Mucosa of descending colon (tissue), 3 donors: ENCODE measurements around the gene EOGT. TPM values are rescaled to one million over a fixed set of nuclear protein-coding genes. Genes with fewer than 3 reads are reported as not detected.

Experiments used
- ATAC-seq: fragments of 200-7000 bp; cut with Tn5 transposase; one replicate; pipeline ENCODE4 v1.9.1; 2020; ENCODE audit warnings: mild to moderate bottlenecking, moderate library complexity
- DNase-seq, 3 donors: peaks; one replicate each; pipeline ENCODE4 v3.0.0-alpha.2; 2020
- H3K36me3 ChIP-seq: fragments of 200-600 bp; one replicate; pipeline ENCODE4 v1.8.0; 2021; ENCODE audit warnings: low read depth, mild to moderate bottlenecking
- H3K4me1 ChIP-seq: fragments of 200-600 bp; one replicate; pipeline ENCODE4 v1.8.0; 2021; ENCODE audit warnings: low read depth, mild to moderate bottlenecking
- H3K4me3 ChIP-seq: fragments of 200-600 bp; one replicate; pipeline ENCODE4 v1.8.0; 2021; ENCODE audit warnings: mild to moderate bottlenecking
- H3K9me3 ChIP-seq: fragments of 200-600 bp; one replicate; pipeline ENCODE4 v1.8.0; 2021; ENCODE audit warnings: mild to moderate bottlenecking
- intact Hi-C, 2 donors: fragments of 100-400 bp; cut with DNase I in 1 of 2; cut with micrococcal nuclease in 1 of 2; formaldehyde crosslinking; loops; one replicate each; pipeline versions ENCODE4 v1.11.0 to v1.11.1; 2022; cut with DNase I, micrococcal nuclease
- total RNA-seq, 3 donors: library from RNA; stranded (reverse); fragmentation: NEBNext Ultra II Directional in 2 of 3; extraction: Animal tissue kit (Norgen Biotek cat#: 25700) in 2 of 3; gene quantifications; one replicate each; pipeline versions ENCODE4 v1.2.1 to v1.2.4, GENCODE V29; 2021 to 2023
- TF ChIP-seq, protein P1 (sequence below): fragments of 200-600 bp; IDR thresholded peaks from one replicate; pipeline ENCODE4 v1.8.0; 2022; ENCODE audit warnings: antibody characterized with exemption, mild to moderate bottlenecking
- donor health status: DM: no; HTN: no; CAD: no; lungs with moderate emphysema.
- donor health status: DM: no; HTN: no; CAD: no.
- donor health status: DM: no; HTN: yes; CAD: no.

Gene EOGT
- total RNA-seq, 3 donors from 2014 or later, result 16.9 to 27.3 (median 17.4) TPM

- TF ChIP-seq, protein P1, sequence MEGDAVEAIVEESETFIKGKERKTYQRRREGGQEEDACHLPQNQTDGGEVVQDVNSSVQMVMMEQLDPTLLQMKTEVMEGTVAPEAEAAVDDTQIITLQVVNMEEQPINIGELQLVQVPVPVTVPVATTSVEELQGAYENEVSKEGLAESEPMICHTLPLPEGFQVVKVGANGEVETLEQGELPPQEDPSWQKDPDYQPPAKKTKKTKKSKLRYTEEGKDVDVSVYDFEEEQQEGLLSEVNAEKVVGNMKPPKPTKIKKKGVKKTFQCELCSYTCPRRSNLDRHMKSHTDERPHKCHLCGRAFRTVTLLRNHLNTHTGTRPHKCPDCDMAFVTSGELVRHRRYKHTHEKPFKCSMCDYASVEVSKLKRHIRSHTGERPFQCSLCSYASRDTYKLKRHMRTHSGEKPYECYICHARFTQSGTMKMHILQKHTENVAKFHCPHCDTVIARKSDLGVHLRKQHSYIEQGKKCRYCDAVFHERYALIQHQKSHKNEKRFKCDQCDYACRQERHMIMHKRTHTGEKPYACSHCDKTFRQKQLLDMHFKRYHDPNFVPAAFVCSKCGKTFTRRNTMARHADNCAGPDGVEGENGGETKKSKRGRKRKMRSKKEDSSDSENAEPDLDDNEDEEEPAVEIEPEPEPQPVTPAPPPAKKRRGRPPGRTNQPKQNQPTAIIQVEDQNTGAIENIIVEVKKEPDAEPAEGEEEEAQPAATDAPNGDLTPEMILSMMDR, result no peak
- ATAC-seq (no peak), DNase-seq (no peak)
- Histone ChIP-seq H3K9me3 (no peaks in the 10 kb centered on the region), H3K4me1 (no peaks in the 10 kb centered on the region), H3K4me3 (no peak overlapping the region), H3K36me3 (no peaks in the 10 kb centered on the region)
- intact Hi-C loops, result no loop called here
These were observed 26.8 kb downstream of the EOGT start for GRCh38 chr3:68986496-68987208.

DNA sequence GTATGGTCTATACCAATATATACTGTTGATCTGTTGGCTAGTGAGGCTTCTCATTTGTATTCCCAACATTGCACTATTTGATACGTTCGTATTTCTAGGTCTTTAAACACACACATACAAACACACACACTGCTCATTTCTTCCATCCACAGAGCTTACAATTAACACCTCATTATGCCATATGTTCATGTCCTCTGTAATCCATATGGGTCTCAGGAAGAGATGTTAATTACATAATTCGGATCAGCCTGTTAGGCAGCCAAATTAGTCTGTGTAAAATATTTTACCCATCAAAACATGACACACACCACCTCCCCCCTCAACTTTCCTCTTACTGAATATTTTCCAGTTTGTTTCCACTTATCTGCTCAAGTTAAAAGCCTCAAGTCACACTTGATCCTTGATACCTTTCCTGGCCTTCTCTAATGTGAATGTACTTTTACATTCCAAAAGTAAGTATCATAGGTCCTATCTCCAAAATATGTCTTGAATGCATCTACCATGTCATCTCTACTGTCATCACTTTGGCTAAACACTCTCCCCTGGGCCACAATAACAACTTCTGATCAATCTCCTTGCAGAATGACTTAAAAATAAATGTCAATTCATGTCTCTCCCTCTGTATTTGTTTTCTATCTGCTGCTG is 28.2 kb downstream of the EOGT start:
- H3K4me1 ChIP-seq, result no peaks in the 10 kb centered on the region
- intact Hi-C loops, result no loop called here
- no peaks in the 10 kb centered on the region for H3K36me3 ChIP-seq
- TF ChIP-seq, protein P1, result no peak
- ATAC-seq (no peak), DNase-seq (no peak)
- H3K9me3 ChIP-seq, result no peaks in the 10 kb centered on the region
- no peak overlapping the region for H3K4me3 ChIP-seq

DNA sequence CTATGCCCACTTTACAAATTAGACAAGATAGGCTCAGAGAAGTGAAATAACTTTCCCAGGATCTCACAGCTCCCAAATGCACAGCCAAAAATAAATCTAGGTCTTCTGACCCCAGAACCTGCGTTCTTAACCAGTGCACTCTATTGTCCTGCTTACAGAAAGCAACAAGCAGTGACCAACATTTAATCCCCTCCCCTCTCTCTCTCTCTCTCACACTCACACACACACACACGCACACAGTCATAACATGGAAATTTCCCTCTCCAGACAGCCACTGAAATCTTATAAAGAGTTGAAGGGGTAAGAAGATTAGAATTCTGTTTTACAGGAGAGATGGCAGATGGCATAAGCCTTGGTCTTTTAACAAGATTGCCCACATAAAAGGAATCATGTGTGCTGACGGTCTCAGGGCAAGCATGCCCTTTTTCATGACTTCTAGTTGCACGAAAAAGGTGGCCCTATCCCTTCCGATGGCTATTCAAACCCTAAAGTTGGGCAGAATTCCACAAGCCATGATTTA is 29.4 kb downstream of the EOGT start:
- no peaks in the 10 kb centered on the region for H3K4me1 ChIP-seq
- intact Hi-C loops, result no loop called here
- no peaks in the 10 kb centered on the region for H3K9me3 ChIP-seq
- TF ChIP-seq, protein P1, result no peak
- no peaks in the 10 kb centered on the region for H3K36me3 ChIP-seq
- H3K4me3 ChIP-seq, result no peak overlapping the region
- no peak for ATAC-seq
- no peak for DNase-seq

DNA sequence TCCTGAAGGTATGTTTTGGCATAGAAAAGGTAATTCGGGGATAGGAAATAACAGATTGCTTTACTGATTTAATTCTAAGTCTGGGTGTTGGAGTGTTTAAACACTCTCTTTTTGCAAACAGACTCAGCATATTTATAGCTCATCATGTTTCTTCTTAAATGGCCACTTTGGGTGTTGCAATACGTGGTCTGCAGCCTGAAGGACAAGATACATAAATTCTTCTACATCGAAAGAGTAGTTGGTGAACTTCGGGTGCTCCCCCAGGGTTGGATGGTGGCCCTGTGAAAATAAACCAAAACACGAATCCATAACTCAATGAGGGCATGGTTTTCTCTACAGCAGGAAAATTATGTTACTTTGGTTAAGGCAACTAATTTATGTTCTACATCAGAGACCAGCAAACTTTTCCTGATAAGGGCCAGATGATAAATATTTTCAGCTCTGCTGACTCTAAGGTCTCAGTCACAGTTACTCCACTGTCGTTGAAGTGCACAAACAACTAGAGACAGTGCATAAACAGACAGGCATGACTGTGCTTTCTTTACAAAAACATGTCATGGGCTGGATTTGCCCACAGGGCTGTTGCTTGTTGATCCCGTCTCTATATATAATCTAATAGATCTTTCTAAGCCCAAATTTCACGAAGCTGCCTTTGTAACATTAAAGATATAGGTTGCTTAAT is 35.9 kb downstream of the EOGT start:
- Histone ChIP-seq H3K4me1 (no peaks in the 10 kb centered on the region), H3K36me3 (no peaks in the 10 kb centered on the region), H3K4me3 (no peak overlapping the region), H3K9me3 (no peaks in the 10 kb centered on the region)
- intact Hi-C loops, result no loop called here
- TF ChIP-seq, protein P1, result no peak
- ATAC-seq, result no peak
- no peak for DNase-seq

- no peak overlapping the region for H3K4me3 ChIP-seq
- H3K36me3 ChIP-seq, result no peaks in the 10 kb centered on the region
- no peaks in the 10 kb centered on the region for H3K9me3 ChIP-seq
- H3K4me1 ChIP-seq, result no peaks in the 10 kb centered on the region
- intact Hi-C loops, result no loop called here
- TF ChIP-seq, protein P1, result no peak
- DNase-seq (no peak), ATAC-seq (no peak)
These were observed 38.8 kb downstream of the EOGT start for GRCh38 chr3:68974711-68975110.
